GM23338 (cell line): ENCODE data around the gene MED13L. TPM values are rescaled to one million over a fixed set of nuclear protein-coding genes. Genes with fewer than 3 reads are reported as not detected.

ENCODE experiments used
- ATAC-seq: fragments of 200-7000 bp; cut with Tn5 transposase; 3 replicates; pipeline ENCODE4 v1.9.1; 2020
- DNase-seq: peaks from one replicate; pipeline ENCODE4 v3.0.0-alpha.2; 2015; ENCODE audit warnings: low spot score
- H2AFZ ChIP-seq: fragments of 200-600 bp; sonication (generic); 2 replicates; pipeline ENCODE4 v1.8.0; 2016; ENCODE audit warnings: antibody characterized with exemption, mild to moderate bottlenecking, moderate library complexity
- H3F3A ChIP-seq: fragments of 200-600 bp; sonication (generic); replicated peaks from 2 replicates; pipeline ENCODE4 v1.8.0; 2017; ENCODE audit warnings: antibody characterized with exemption, mixed run types, low read depth
- H3K27ac ChIP-seq: fragments of 200-600 bp; sonication (generic); 2 replicates; pipeline ENCODE4 v1.6.1; 2016; ENCODE audit warnings: low read depth
- H3K27me3 ChIP-seq: fragments of 200-600 bp; sonication (generic); 2 replicates; pipeline ENCODE4 v1.8.0; 2016; ENCODE audit warnings: mild to moderate bottlenecking, mixed run types, moderate library complexity; ENCODE audit not compliant: insufficient read depth
- H3K36me3 ChIP-seq: fragments of 200-600 bp; sonication (generic); 2 replicates; pipeline ENCODE4 v1.8.0; 2016; ENCODE audit warnings: mild to moderate bottlenecking; ENCODE audit not compliant: insufficient read depth
- H3K4me1 ChIP-seq: fragments of 200-600 bp; sonication (generic); 2 replicates; pipeline ENCODE4 v1.8.0; 2016; ENCODE audit warnings: mild to moderate bottlenecking, moderate library complexity; ENCODE audit not compliant: insufficient read depth
- H3K4me2 ChIP-seq: fragments of 200-600 bp; sonication (generic); 2 replicates; pipeline ENCODE4 v1.7.1; 2017; ENCODE audit warnings: mixed run types
- H3K4me3 ChIP-seq: fragments of 200-600 bp; sonication (generic); 2 replicates; pipeline ENCODE4 v1.6.1; 2016; ENCODE audit warnings: mixed run types
- H3K79me2 ChIP-seq: fragments of 200-600 bp; sonication (generic); replicated peaks from 2 replicates; pipeline ENCODE4 v1.8.0; 2017; ENCODE audit warnings: mild to moderate bottlenecking; ENCODE audit not compliant: insufficient read depth
- H3K9me2 ChIP-seq: fragments of 200-600 bp; sonication (generic); 2 replicates; pipeline ENCODE4 v1.8.0; 2017; ENCODE audit not compliant: insufficient read depth
- H4K20me1 ChIP-seq: fragments of 200-600 bp; sonication (generic); replicated peaks from 2 replicates; pipeline ENCODE4 v1.8.0; 2017; ENCODE audit warnings: mild to moderate bottlenecking; ENCODE audit not compliant: insufficient read depth
- H3K27ac Mint-ChIP-seq: 2 replicates; pipeline ENCODE4 v1.8.0; 2020; ENCODE audit warnings: inconsistent platforms, mild to moderate bottlenecking, moderate library complexity, mixed read lengths
- H3K27me3 Mint-ChIP-seq: 3 replicates; pipeline ENCODE4 v1.8.0; 2022; ENCODE audit warnings: low read depth, mild to moderate bottlenecking, moderate library complexity, mixed read lengths, inconsistent platforms; ENCODE audit not compliant: insufficient read depth, poor library complexity
- H3K36me3 Mint-ChIP-seq: 3 replicates; pipeline ENCODE4 v1.8.0; 2021; ENCODE audit warnings: low read depth, mild to moderate bottlenecking, inconsistent platforms, moderate library complexity, mixed read lengths
- H3K4me1 Mint-ChIP-seq: 3 replicates; pipeline ENCODE4 v1.8.0; 2020; ENCODE audit warnings: mild to moderate bottlenecking, inconsistent platforms, mixed read lengths
- H3K4me3 Mint-ChIP-seq: 3 replicates; pipeline ENCODE4 v1.8.0; 2021; ENCODE audit warnings: moderate library complexity, mild to moderate bottlenecking, inconsistent platforms, mixed read lengths
- H3K9me3 Mint-ChIP-seq: 3 replicates; pipeline ENCODE4 v1.8.0; 2020; ENCODE audit warnings: moderate library complexity, mild to moderate bottlenecking, inconsistent platforms, mixed read lengths
- CREB1 ChIP-seq: fragments of 250-450 bp; sonication (Bioruptor Pico); IDR thresholded peaks from 2 replicates; pipeline ENCODE4 v1.5.0; 2020; ENCODE audit warnings: low read depth, mild to moderate bottlenecking, moderate library complexity
- EZH2 ChIP-seq: fragments of 200-600 bp; sonication (generic); IDR thresholded peaks from one replicate; pipeline ENCODE4 v1.8.0; 2017; ENCODE audit warnings: antibody characterized with exemption, mild to moderate bottlenecking, low read depth; ENCODE audit not compliant: unreplicated experiment
- POLR2AphosphoS5 ChIP-seq: IDR thresholded peaks from 2 replicates; pipeline ENCODE4 v1.6.1; 2016; ENCODE audit warnings: antibody characterized with exemption, low read depth
- REST ChIP-seq: IDR thresholded peaks from one replicate; pipeline ENCODE4 v1.6.1; 2018; ENCODE audit warnings: antibody characterized with exemption; ENCODE audit not compliant: unreplicated experiment
- ZNF462 ChIP-seq: fragments of 250-450 bp; sonication (Bioruptor Pico); IDR thresholded peaks from 2 replicates; pipeline ENCODE4 v1.5.0; 2020; ENCODE audit warnings: mild to moderate bottlenecking, moderate library complexity
- polyA plus RNA-seq: library from polyadenylated mRNA; unstranded; fragments of >200 nt; fragmentation: Nextera tagmentation; extraction: Ambion mirVana; gene quantifications from 2 replicates; pipeline ENCODE4 v1.2.1, GENCODE V29; 2016
- total RNA-seq: library from RNA; depleted of rRNA; stranded (reverse); fragments of >200 nt; shearing (Covaris generic); gene quantifications from 2 replicates; pipeline ENCODE4 v1.2.3, GENCODE V29; 2014
- TF ChIP-seq, protein P1 (sequence below): IDR thresholded peaks from 2 replicates; pipeline ENCODE4 v1.6.1; 2016; ENCODE audit warnings: antibody characterized with exemption

Gene MED13L
- total and polyA plus RNA-seq, 2 experiments from 2014 or later = 20.9 to 73.6 TPM

- H3K27ac Mint-ChIP-seq = no peak overlapping the region
- ATAC-seq (peak; percentile 78), DNase-seq (peak; percentile 35)
- H2AFZ ChIP-seq = no peak overlapping the region
- TF ChIP-seq EZH2 (no peak), REST (no peak), POLR2AphosphoS5 (no peak), CREB1 (CRISPR knock-in tag) (no peak)
- TF ChIP-seq, protein P1, sequence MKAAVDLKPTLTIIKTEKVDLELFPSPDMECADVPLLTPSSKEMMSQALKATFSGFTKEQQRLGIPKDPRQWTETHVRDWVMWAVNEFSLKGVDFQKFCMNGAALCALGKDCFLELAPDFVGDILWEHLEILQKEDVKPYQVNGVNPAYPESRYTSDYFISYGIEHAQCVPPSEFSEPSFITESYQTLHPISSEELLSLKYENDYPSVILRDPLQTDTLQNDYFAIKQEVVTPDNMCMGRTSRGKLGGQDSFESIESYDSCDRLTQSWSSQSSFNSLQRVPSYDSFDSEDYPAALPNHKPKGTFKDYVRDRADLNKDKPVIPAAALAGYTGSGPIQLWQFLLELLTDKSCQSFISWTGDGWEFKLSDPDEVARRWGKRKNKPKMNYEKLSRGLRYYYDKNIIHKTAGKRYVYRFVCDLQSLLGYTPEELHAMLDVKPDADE = no peak
- H3K4me3 ChIP-seq = no peak overlapping the region
- H3K4me1 ChIP-seq = peaks cover 26% of the 10 kb centered on the region
- no peaks in the 10 kb centered on the region for H3K36me3 ChIP-seq
- H3K4me3 Mint-ChIP-seq = no peak overlapping the region
- peaks cover 95% of the 10 kb centered on the region for H3K79me2 ChIP-seq
- H3K36me3 Mint-ChIP-seq = no peaks in the 10 kb centered on the region
- H3K4me1 Mint-ChIP-seq = peaks cover 46% of the 10 kb centered on the region
- peaks cover 3% of the 10 kb centered on the region for H3K27me3 Mint-ChIP-seq
- no peaks in the 10 kb centered on the region for H3K9me3 Mint-ChIP-seq
- no peaks in the 10 kb centered on the region for H3K27me3 ChIP-seq
- H3K27ac ChIP-seq = no peak overlapping the region
- no peaks in the 10 kb centered on the region for H3K9me2 ChIP-seq
- H4K20me1 ChIP-seq = peaks cover 11% of the 10 kb centered on the region; the same call in 1 of the 2 replicates
- no peaks in the 10 kb centered on the region for H3F3A ChIP-seq
- H3K4me2 ChIP-seq = no peak overlapping the region
Observed at GRCh38 chr12:116213014-116213413, 64.5 kb downstream of the MED13L start.

- Histone ChIP-seq H3K4me1 (peaks cover 39% of the 10 kb centered on the region), H3F3A (no peaks in the 10 kb centered on the region), H3K36me3 (no peaks in the 10 kb centered on the region), H4K20me1 (peaks cover 11% of the 10 kb centered on the region; the same call in 1 of the 2 replicates), H3K79me2 (peaks cover 93% of the 10 kb centered on the region), H3K9me2 (no peaks in the 10 kb centered on the region), H3K27ac (no peak overlapping the region), H3K27me3 (no peaks in the 10 kb centered on the region), H2AFZ (no peak overlapping the region), H3K4me2 (no peak overlapping the region), H3K4me3 (no peak overlapping the region)
- no peaks in the 10 kb centered on the region for H3K9me3 Mint-ChIP-seq
- peaks cover 1% of the 10 kb centered on the region for H3K27me3 Mint-ChIP-seq
- peaks cover 57% of the 10 kb centered on the region for H3K4me1 Mint-ChIP-seq
- H3K4me3 Mint-ChIP-seq = no peak overlapping the region
- no peak for DNase-seq
- H3K36me3 Mint-ChIP-seq = no peaks in the 10 kb centered on the region
- peak overlapping the region; percentile 10 for H3K27ac Mint-ChIP-seq
- ATAC-seq = no peak
- TF ChIP-seq, protein P1 = no peak
- TF ChIP-seq ZNF462 (no peak), EZH2 (no peak), POLR2AphosphoS5 (no peak)
Observed at GRCh38 chr12:116210762-116211161, 66.7 kb downstream of the MED13L start.
